ENCODE measurements around the gene HSPH1. TPM values are rescaled to one million over a fixed set of nuclear protein-coding genes. Genes with fewer than 3 reads are reported as not detected.

HSPH1 gene
- total RNA-seq, 1 donor from 2014 or later = 122 TPM

DNA sequence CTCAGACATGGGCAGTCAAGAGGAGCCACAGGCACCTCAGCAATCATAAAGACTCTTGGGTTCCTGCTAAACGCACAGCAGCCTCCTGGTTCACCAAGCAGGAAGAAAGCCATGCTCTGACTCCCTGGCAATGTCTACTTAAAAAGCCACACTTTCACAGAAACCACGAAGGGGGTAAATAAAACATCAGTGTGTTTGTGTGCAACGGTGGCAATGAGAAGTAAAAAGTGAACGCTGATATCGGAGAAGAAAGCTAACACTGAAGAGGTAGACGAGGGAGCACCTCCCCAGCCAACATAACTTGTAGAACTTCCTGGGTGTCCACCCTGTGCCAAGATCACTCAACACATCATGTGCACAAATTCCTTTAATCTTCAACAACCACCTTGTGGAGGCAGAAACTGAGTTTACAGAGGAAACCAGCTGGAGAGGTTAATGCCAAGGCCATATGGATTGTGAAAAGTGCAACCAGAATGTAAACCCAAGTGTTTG is 30.2 kb downstream of the HSPH1 start:
- H3K36me3 Mint-ChIP-seq (ENCODE audit: insufficient read depth) = peaks cover 7% of the 10 kb centered on the region
- H3K27me3 Mint-ChIP-seq = peaks cover 25% of the 10 kb centered on the region
- H3K9me3 Mint-ChIP-seq (ENCODE audit: low read depth) = no peaks in the 10 kb centered on the region
- H3K4me1 Mint-ChIP-seq (ENCODE audit: low read depth) = no peaks in the 10 kb centered on the region
- H3K4me3 Mint-ChIP-seq (ENCODE audit: low read depth) = no peak overlapping the region
- no peak for DNase-seq (ENCODE audit: low spot score, unreplicated experiment)
- no peak overlapping the region for H3K27ac Mint-ChIP-seq
- TF ChIP-seq, protein P1, sequence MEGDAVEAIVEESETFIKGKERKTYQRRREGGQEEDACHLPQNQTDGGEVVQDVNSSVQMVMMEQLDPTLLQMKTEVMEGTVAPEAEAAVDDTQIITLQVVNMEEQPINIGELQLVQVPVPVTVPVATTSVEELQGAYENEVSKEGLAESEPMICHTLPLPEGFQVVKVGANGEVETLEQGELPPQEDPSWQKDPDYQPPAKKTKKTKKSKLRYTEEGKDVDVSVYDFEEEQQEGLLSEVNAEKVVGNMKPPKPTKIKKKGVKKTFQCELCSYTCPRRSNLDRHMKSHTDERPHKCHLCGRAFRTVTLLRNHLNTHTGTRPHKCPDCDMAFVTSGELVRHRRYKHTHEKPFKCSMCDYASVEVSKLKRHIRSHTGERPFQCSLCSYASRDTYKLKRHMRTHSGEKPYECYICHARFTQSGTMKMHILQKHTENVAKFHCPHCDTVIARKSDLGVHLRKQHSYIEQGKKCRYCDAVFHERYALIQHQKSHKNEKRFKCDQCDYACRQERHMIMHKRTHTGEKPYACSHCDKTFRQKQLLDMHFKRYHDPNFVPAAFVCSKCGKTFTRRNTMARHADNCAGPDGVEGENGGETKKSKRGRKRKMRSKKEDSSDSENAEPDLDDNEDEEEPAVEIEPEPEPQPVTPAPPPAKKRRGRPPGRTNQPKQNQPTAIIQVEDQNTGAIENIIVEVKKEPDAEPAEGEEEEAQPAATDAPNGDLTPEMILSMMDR (IDR thresholded peaks at IDR 0.05; ENCODE audit: unreplicated experiment) = no peak

DNA sequence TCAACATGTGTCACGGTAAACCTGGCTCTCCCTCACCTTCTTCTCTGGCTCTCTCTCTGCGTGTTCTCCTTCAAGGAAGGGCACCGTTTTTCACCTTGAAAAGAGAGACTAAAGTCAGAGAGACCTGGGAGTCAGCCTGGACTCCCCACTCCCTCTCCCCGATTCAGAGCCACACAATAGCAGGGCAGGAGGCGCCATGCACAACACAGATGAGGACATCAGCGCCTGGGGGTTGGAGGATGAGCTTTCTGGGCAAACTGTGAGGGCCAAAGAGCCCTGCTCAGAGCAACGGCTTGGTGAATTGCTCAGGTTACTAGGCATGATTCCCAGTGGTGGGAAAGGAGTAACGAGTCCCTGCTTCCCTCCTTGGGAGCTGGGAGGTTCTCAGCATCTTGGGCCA is 32.3 kb downstream of the HSPH1 start:
- DNase-seq (ENCODE audit: low spot score, unreplicated experiment) = no peak
- no peak overlapping the region for H3K4me3 Mint-ChIP-seq (ENCODE audit: low read depth)
- no peaks in the 10 kb centered on the region for H3K9me3 Mint-ChIP-seq (ENCODE audit: low read depth)
- peaks cover under 1% of the 10 kb centered on the region for H3K36me3 Mint-ChIP-seq (ENCODE audit: insufficient read depth)
- H3K27ac Mint-ChIP-seq = no peak overlapping the region
- TF ChIP-seq, protein P1 (IDR thresholded peaks at IDR 0.05; ENCODE audit: unreplicated experiment) = no peak
- no peaks in the 10 kb centered on the region for H3K4me1 Mint-ChIP-seq (ENCODE audit: low read depth)
- peaks cover 44% of the 10 kb centered on the region for H3K27me3 Mint-ChIP-seq

DNA sequence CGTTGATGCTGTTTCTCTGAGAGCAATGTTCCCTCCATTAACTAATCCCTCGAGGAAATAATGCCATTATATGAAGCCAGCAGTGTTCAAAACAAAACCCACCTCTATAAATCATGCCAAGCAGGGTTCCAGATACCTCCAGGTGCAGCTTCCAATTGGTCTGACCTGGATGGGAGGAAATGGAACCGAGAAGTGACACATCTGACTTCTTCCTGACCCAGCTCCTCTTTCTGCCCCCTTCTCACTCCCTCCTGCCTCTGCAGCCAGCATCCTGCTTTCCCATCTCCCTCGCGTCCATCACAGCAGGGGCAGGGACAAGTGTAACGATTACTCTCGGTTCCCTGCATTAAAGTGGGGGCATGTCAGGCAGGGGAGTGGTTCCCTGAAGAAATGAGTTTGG is 37.5 kb downstream of the HSPH1 start:
- no peaks in the 10 kb centered on the region for H3K4me1 Mint-ChIP-seq (ENCODE audit: low read depth)
- peaks cover 85% of the 10 kb centered on the region for H3K27me3 Mint-ChIP-seq
- H3K4me3 Mint-ChIP-seq (ENCODE audit: low read depth) = no peak overlapping the region
- H3K36me3 Mint-ChIP-seq (ENCODE audit: insufficient read depth) = no peaks in the 10 kb centered on the region
- TF ChIP-seq, protein P1 (IDR thresholded peaks at IDR 0.05; ENCODE audit: unreplicated experiment) = no peak
- H3K27ac Mint-ChIP-seq = no peak overlapping the region
- no peaks in the 10 kb centered on the region for H3K9me3 Mint-ChIP-seq (ENCODE audit: low read depth)
- no peak for DNase-seq (ENCODE audit: low spot score, unreplicated experiment)

DNA sequence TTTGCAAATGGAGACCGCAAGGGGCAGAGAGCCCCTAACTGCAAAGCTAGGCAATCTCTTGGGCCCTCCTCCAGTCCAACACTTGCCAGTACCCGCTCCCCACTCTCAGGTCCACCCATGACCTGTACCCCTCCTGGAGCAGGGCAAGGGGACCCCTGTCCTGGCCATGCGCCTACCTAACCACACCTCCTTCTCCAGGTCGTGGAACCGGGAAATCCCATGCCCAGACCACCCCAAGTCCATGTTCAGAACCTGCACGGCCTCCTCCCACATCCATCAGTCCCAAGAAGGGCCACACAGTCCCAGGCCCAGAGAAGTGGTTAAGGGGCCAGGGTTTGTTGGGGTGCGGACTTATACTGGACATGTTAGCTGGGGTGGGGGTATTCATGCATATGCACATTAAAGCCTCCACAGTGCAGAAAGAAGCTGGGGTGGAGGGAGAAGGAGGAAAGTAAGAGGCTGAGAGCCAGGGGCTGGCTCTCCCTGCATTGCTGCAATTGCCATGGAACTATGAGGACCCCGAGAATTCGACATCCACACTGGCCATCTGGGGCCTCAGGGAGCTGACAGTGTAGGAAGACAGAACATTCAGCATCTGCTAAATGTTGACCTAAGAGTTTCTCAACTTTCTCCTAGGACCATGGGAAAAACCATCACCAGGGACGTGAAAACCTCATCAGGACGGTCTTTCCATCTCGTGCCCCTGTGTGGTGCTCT is 39.0 kb downstream of the HSPH1 start:
- Mint-ChIP-seq H3K9me3 (ENCODE audit: low read depth) (no peaks in the 10 kb centered on the region), H3K4me3 (ENCODE audit: low read depth) (no peak overlapping the region), H3K27me3 (peaks cover 85% of the 10 kb centered on the region), H3K27ac (no peak overlapping the region), H3K4me1 (ENCODE audit: low read depth) (no peaks in the 10 kb centered on the region), H3K36me3 (ENCODE audit: insufficient read depth) (no peaks in the 10 kb centered on the region)
- TF ChIP-seq, protein P1 (IDR thresholded peaks at IDR 0.05; ENCODE audit: unreplicated experiment) = no peak
- no peak for DNase-seq (ENCODE audit: low spot score, unreplicated experiment)

DNA sequence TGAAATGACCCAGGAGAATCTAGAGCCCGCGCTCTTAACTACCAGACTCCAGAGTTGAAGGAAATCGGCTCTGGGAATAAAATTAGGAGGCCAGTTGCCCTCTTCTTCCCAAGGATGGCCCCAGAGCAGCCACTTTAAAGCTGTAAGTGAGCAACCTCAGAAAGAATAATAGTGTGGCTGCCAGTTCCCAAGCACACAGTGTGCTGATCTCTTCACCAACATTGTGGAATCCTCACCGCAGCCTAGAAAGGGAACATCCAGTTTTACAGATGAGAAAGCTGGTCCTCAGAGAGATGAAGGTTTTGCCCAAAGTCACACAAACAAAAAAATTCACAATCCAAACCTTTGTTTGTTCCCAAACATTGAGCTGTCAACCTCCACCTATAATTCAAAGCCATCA is 39.6 kb downstream of the HSPH1 start:
- TF ChIP-seq, protein P1 (IDR thresholded peaks at IDR 0.05; ENCODE audit: unreplicated experiment) = no peak
- H3K9me3 Mint-ChIP-seq (ENCODE audit: low read depth) = no peaks in the 10 kb centered on the region
- no peaks in the 10 kb centered on the region for H3K4me1 Mint-ChIP-seq (ENCODE audit: low read depth)
- no peak for DNase-seq (ENCODE audit: low spot score, unreplicated experiment)
- H3K4me3 Mint-ChIP-seq (ENCODE audit: low read depth) = no peak overlapping the region
- no peaks in the 10 kb centered on the region for H3K36me3 Mint-ChIP-seq (ENCODE audit: insufficient read depth)
- H3K27me3 Mint-ChIP-seq = peaks cover 91% of the 10 kb centered on the region
- no peak overlapping the region for H3K27ac Mint-ChIP-seq
